ENCODE data around the gene CNDP1. TPM values are rescaled to one million over a fixed set of nuclear protein-coding genes. Genes with fewer than 3 reads are reported as not detected.
A peak's percentile ranks its signal among the peaks of the same experiment; 100 is the strongest.
"Not testable (repeated sequence)": the region's sequence is repeated elsewhere in the genome, so short reads cannot be mapped to it uniquely, and the experiment has no call there.

CNDP1 gene
- total RNA-seq, 2 experiments from 2014 or later, result not detected

DNA sequence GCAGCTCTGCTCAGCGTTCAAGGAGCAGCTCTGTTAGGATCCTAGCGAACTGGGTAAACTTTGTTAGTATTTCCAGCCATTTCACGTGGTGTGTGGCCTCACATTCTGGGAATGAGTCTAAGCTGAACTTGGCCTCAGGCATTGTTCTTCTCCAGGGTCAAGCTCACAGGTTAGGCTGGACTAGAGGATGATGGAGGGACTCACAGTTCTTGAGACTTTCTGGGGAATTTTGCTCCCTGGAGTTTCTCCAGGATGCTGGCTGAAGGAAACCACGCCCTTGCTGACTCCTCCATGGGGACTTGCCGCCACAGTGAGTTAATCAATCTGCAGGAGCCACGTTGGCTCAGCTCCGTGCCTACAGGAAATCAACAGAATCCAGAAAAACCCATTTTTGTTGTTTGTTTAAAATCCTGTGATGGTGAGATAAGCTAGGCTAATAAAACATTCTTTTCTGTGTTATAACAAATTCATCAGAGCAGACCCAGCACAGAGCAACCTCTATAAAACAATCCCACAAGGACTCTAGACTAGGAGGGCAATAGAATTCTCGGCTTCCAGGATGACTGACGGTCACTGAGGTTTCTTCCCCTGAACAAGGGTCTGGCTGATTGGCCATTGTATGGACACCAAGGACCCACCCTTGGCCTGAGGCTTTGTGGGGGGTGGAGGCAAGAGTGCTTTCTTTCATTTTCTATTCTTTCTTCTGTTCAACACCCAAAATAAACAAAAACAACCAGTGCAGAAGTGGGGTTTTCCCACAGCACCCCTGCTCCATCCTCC is 12.6 kb downstream of the CNDP1 start:
- no peak for DNase-seq
- Mint-ChIP-seq H3K4me3 (no peak overlapping the region), H3K27me3 (no peaks in the 10 kb centered on the region), H3K9me3 (peaks cover 3% of the 10 kb centered on the region), H3K4me1 (no peaks in the 10 kb centered on the region), H3K36me3 (ENCODE audit: low read depth) (no peaks in the 10 kb centered on the region), H3K27ac (no peak overlapping the region)
- POLR2A ChIA-PET, result no interaction called here
- CTCF ChIA-PET, result interaction anchor here (0.7 kb wide), 1 partner anchor 28 kb away, joined by 3 read pairs; no protein-coding TSS in a partner anchor

DNA sequence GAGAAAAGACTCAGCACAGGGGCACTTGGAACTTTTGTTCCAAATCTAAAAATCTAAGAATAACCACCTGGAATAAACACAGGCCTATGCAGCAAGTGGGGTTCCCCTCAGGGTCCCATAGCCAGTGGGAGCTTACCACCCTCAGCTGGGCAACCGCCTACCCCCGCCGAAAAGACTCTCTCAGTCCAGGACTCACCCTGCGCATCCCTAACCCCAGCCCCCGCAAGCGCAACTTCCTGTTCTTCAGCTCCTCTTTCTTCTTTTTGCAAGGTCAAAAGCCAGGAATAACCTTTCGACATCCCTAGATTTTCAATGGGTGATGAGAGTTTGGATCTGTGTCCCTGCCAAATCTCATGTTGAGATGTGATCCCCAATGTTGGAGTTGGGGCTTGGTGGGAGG is 13.6 kb downstream of the CNDP1 start:
- CTCF ChIA-PET, result interaction anchor here (1.4 kb wide), 1 partner anchor 350 kb away, joined by 3 read pairs; no protein-coding TSS in a partner anchor

DNA sequence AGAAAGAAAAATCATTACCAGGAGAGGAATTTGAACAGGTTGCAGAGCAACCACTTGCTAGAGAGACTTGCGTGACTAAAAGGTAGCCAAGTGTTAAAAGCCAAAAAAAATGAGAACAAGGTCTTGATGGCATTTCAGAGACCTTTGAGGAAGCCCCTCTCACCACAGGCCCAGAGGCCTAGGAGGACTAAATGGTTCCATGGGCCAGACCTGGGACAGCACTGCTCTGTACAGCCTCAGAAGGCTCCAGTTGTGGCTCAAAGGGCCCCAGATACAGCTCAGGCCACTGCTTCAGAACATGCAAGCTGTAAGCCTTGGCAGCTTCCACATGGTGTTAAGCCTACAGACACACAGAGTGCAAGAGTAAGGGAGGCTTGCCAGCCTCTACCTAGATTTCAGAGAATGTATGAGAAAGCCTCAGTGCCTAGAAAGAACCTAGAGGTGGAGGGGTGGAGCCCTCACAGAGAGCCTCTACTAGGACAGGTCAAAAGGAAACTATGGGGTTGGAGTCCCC is 15.3 kb downstream of the CNDP1 start:
- H3K36me3 Mint-ChIP-seq (ENCODE audit: low read depth), result no peaks in the 10 kb centered on the region
- ChIA-PET POLR2A (no interaction called here), CTCF (interaction anchor here (0.7 to 1.2 kb wide), 3 partner anchors 22 to 250 kb away, joined by 3 read pairs; no protein-coding TSS in a partner anchor)
- H3K4me3 Mint-ChIP-seq, result no peak overlapping the region
- no peak for DNase-seq
- H3K4me1 Mint-ChIP-seq, result no peaks in the 10 kb centered on the region
- H3K27me3 Mint-ChIP-seq, result peaks cover 9% of the 10 kb centered on the region
- no peak overlapping the region for H3K27ac Mint-ChIP-seq
- H3K9me3 Mint-ChIP-seq, result peaks cover 3% of the 10 kb centered on the region

More for the DNA sequence above, 13.6 kb downstream of the CNDP1 start:
- no peak overlapping the region for H3K27ac Mint-ChIP-seq
- H3K4me3 Mint-ChIP-seq, result no peak overlapping the region
- H3K27me3 Mint-ChIP-seq, result no peaks in the 10 kb centered on the region
- no peaks in the 10 kb centered on the region for H3K36me3 Mint-ChIP-seq (ENCODE audit: low read depth)
- DNase-seq, result no peak
- POLR2A ChIA-PET, result no interaction called here
- peaks cover 3% of the 10 kb centered on the region for H3K9me3 Mint-ChIP-seq
- no peaks in the 10 kb centered on the region for H3K4me1 Mint-ChIP-seq

DNA sequence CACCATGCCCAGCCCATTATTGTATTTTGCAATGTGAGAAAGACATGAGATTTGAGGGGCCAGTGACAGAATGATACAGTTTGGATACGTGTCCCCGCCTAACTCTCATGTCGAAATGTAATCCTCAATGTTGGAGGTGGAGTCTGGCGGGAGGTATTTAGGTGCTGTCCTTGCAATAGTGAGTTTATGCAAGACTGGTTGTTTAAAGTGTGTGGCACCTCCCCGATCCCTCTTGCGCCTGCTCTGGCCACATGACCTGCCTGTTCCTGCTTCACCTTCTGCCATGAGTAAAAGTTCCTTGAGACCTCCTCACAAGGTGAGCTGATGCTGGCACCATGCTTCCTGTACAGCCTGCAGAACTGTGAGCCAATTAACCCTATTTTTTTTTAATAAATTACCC is 16.6 kb downstream of the CNDP1 start:
- POLR2A ChIA-PET, result no interaction called here
- Mint-ChIP-seq H3K4me3 (no peak overlapping the region), H3K9me3 (peaks cover 3% of the 10 kb centered on the region), H3K36me3 (ENCODE audit: low read depth) (no peaks in the 10 kb centered on the region), H3K27ac (no peak overlapping the region), H3K27me3 (peaks cover 9% of the 10 kb centered on the region), H3K4me1 (no peaks in the 10 kb centered on the region)
- no peak for DNase-seq
- CTCF ChIA-PET, result interaction anchor here (0.6 to 1.7 kb wide), 6 partner anchors 13 to 1804 kb away, joined by 3 to 7 read pairs (median 3); no protein-coding TSS in a partner anchor

DNA sequence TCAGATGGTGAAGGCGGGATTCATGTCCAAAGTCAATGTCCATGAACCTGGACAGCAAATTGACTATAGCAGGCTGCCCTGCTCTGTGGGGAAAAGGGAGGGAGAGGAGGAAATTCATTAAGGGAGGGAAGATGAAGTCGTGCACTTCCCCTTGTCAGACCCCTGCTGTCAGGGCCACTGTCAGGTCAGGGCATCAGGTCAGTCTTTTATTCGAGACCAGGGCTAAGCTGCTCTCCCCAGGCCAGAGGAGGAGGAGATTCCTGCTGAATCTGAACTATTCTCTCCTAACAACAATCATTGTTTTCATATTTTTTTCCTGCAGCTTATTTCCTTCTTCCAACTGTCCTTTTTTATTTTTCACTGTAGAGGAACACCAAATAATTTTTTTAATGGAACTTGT is 17.2 kb downstream of the CNDP1 start:
- POLR2A ChIA-PET, result no interaction called here
- H3K9me3 Mint-ChIP-seq, result peaks cover 3% of the 10 kb centered on the region
- H3K4me3 Mint-ChIP-seq, result no peak overlapping the region

DNA sequence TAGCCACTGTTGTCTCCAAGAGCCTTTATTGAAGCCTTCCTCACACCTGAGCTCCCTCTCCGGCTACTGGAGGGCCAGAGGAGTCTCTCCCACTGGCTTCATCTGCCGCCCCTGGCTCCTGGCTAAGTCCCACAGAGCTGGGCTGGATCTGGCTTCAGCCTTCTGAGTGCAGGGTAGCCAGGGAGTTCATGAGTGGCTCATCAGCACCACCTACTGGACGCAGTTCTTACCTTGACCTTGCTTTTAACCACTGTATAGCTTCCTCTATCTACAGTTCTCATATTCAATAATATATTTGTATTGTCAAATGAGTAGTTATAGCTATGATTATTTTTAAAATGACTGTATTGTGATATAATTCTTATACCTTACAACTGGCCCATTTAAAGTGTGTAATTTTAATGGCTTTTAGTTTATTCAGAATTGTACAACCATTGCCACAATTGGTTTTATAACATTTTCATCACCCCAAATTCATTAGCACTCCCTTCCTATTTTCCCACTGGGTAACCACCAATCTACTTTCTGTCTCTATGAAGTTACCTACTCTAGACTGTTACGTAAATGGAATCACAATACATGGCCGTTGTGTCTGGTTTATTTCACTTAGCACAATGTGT is 17.7 kb downstream of the CNDP1 start:
- peaks cover 3% of the 10 kb centered on the region for H3K9me3 Mint-ChIP-seq

More for the DNA sequence above, 17.2 kb downstream of the CNDP1 start:
- Mint-ChIP-seq H3K36me3 (ENCODE audit: low read depth) (no peaks in the 10 kb centered on the region), H3K27ac (no peak overlapping the region), H3K4me1 (no peaks in the 10 kb centered on the region), H3K27me3 (peaks cover 9% of the 10 kb centered on the region)
- CTCF ChIA-PET, result interaction anchor here (0.8 to 1.7 kb wide), 8 partner anchors 10 to 357 kb away, joined by 3 to 7 read pairs (median 3); no protein-coding TSS in a partner anchor
- no peak for DNase-seq

DNA sequence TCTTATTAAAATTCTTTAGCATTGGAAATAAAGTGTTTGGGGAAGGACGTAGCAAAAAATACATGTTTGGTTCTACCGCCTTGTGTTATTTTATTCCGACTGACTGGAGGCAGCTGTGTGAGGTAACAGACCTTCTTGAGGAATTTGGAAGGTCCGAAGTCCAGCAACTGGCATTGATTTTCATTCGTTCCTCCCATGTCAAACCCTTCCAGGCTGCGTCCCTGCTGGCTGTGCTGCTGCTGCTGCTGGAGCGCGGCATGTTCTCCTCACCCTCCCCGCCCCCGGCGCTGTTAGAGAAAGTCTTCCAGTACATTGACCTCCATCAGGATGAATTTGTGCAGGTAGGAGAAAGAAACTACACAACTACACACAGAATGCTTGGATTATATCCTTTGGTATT is 21.8 kb downstream of the CNDP1 start:
- Mint-ChIP-seq H3K4me1 (no peaks in the 10 kb centered on the region), H3K36me3 (ENCODE audit: low read depth) (no peaks in the 10 kb centered on the region), H3K27ac (no peak overlapping the region), H3K4me3 (no peak overlapping the region), H3K27me3 (peaks cover 10% of the 10 kb centered on the region), H3K9me3 (no peaks in the 10 kb centered on the region)
- ChIA-PET CTCF (no interaction called here), POLR2A (no interaction called here)
- no peak for DNase-seq

More for the DNA sequence above, 17.7 kb downstream of the CNDP1 start:
- H3K27ac Mint-ChIP-seq, result no peak overlapping the region
- POLR2A ChIA-PET, result no interaction called here
- H3K27me3 Mint-ChIP-seq, result peaks cover 9% of the 10 kb centered on the region
- H3K4me1 Mint-ChIP-seq, result no peaks in the 10 kb centered on the region
- peak; percentile 84 for DNase-seq
- CTCF ChIA-PET, result interaction anchor here (0.7 to 1.7 kb wide), 9 partner anchors 9 to 357 kb away, joined by 3 to 7 read pairs (median 3); no protein-coding TSS in a partner anchor
- H3K36me3 Mint-ChIP-seq (ENCODE audit: low read depth), result no peaks in the 10 kb centered on the region
- no peak overlapping the region for H3K4me3 Mint-ChIP-seq

DNA sequence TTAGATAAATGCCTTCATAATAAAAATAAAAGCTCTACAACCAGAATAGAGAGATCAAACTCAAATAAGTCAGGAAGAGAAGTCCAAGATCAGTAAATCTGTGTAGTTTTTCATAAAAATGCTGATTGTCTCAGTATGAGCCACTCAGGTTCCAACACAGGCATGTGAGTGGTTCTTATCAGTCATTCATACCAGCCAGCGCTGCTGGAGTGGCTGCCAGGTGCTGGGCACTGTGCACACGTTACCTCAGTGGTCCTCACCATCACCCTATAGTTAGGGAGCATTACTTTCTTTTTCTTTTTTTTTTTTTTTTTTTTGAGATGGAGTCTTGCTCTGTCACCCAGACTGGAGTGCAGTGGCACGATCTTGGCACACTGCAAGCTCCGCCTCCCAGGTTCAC is 23.8 kb downstream of the CNDP1 start:
- H3K9me3 Mint-ChIP-seq, result no peaks in the 10 kb centered on the region
- H3K36me3 Mint-ChIP-seq (ENCODE audit: low read depth), result no peaks in the 10 kb centered on the region
- H3K4me3 Mint-ChIP-seq, result no peak overlapping the region
- POLR2A ChIA-PET, result no interaction called here
- peaks cover 10% of the 10 kb centered on the region for H3K27me3 Mint-ChIP-seq
- DNase-seq, result no peak
- CTCF ChIA-PET, result interaction anchor here (1.6 kb wide), 1 partner anchor 65 kb away, joined by 3 read pairs; no protein-coding TSS in a partner anchor
- no peaks in the 10 kb centered on the region for H3K4me1 Mint-ChIP-seq
- no peak overlapping the region for H3K27ac Mint-ChIP-seq

DNA sequence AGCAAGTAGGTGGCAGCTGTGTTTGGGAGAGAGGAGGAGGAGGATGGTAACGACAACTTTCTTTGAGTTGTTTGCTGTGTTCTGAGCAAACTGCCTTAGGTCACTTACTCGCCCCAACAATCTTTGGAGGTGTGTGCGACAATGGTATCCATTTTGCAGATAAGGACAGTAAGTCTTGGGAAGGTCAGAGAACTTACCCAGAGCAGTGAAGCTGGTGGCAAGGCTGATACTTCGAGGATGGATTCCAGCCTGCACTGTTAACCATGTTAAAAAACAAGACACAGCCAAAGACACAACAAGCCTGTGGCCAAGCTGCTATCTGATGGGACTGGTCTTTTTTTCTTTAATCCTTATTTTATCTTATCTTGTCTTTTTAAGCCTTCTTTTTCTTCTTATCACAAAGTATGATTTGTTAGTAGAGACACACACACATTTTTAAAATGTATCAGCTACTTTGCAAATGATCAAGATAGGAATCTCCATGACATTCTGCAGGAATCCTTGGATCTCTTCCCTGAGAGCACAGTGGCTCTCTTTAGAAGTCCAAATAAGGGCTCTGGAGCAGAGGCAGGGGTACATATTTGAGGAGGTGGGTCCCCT is 27.9 kb downstream of the CNDP1 start:
- Mint-ChIP-seq H3K27ac (no peak overlapping the region), H3K4me1 (no peaks in the 10 kb centered on the region), H3K36me3 (ENCODE audit: low read depth) (no peaks in the 10 kb centered on the region), H3K4me3 (no peak overlapping the region), H3K27me3 (peaks cover 6% of the 10 kb centered on the region), H3K9me3 (peaks cover 9% of the 10 kb centered on the region)
- DNase-seq, result no peak
- ChIA-PET POLR2A (no interaction called here), CTCF (interaction anchor here (2.2 kb wide), 1 partner anchor 10 kb away, joined by 7 read pairs; no protein-coding TSS in a partner anchor)

DNA sequence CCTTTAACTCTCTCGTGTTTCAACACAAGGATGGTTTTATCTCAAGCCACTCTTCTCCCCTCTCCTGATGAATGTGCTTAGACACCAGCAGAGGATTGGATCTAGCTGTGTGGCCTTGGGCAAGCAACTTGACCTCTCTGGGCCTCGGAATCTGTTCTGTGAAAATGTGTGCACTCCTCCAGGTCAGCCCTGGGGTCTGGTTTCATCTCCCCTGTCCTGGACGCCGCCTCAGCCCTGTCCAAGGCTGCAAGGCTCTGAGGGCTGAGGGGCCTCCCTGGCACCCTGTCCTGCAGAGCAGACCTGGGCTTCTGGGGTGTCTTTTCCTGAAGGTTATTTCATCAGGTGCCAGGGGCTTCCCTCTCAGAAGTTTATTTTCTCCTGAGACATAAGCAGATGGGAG is 28.5 kb downstream of the CNDP1 start:
- no peaks in the 10 kb centered on the region for H3K4me1 Mint-ChIP-seq
- H3K27ac Mint-ChIP-seq, result no peak overlapping the region
- DNase-seq, result no peak
- no peaks in the 10 kb centered on the region for H3K36me3 Mint-ChIP-seq (ENCODE audit: low read depth)
- CTCF ChIA-PET, result no interaction called here
- H3K27me3 Mint-ChIP-seq, result peaks cover 4% of the 10 kb centered on the region
- H3K4me3 Mint-ChIP-seq, result no peak overlapping the region
- POLR2A ChIA-PET, result no interaction called here
- peaks cover 12% of the 10 kb centered on the region for H3K9me3 Mint-ChIP-seq

DNA sequence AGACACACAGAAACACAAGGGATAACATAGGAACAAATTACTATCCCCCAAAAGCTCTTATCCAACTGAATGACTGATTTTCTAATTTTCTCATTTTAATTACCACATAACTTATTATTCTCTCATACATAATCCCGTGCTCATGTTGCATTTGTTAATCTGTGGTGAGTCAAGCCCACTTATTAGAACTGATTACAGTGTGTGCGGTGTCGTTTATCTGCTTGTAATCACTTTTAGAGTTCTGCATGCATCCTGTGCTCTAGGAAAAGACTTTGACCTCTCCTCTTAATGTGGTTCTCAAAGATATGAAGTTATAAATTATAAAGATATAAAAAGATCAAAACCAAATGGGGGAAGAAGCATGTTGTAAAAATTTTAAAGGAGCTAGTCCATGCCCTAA is 29.7 kb downstream of the CNDP1 start:
- no peaks in the 10 kb centered on the region for H3K36me3 Mint-ChIP-seq (ENCODE audit: low read depth)
- peaks cover 12% of the 10 kb centered on the region for H3K9me3 Mint-ChIP-seq
- DNase-seq, result no peak
- H3K4me1 Mint-ChIP-seq, result no peaks in the 10 kb centered on the region
- H3K27me3 Mint-ChIP-seq, result peaks cover 10% of the 10 kb centered on the region
- H3K4me3 Mint-ChIP-seq, result no peak overlapping the region
- H3K27ac Mint-ChIP-seq, result no peak overlapping the region
- POLR2A ChIA-PET, result no interaction called here
- CTCF ChIA-PET, result no interaction called here

DNA sequence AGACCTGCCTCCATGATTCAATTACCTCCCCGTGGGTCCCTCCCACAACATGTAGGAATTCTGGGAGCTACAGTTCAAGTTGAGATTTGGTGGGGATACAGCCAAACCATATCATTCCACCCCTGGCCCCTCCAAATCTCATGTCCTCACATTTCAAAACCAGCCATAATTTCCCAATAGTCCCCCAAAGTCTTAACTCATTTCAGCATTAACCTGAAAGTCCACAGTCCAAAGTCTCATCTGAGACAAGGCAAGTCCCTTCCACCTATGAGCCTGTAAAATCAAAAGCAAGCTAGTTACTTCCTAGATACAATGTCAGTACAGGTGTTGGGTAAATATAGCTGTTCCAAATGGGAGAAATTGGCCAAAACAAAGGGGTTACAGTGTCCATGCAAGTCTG is 30.9 kb downstream of the CNDP1 start:
- H3K36me3 Mint-ChIP-seq (ENCODE audit: low read depth); H3K4me3 Mint-ChIP-seq; H3K27ac Mint-ChIP-seq; H3K4me1 Mint-ChIP-seq; POLR2A ChIA-PET; CTCF ChIA-PET; DNase-seq: not testable (repeated sequence)
- Mint-ChIP-seq H3K27me3 (peaks cover 13% of the 10 kb centered on the region), H3K9me3 (peaks cover 12% of the 10 kb centered on the region)

DNA sequence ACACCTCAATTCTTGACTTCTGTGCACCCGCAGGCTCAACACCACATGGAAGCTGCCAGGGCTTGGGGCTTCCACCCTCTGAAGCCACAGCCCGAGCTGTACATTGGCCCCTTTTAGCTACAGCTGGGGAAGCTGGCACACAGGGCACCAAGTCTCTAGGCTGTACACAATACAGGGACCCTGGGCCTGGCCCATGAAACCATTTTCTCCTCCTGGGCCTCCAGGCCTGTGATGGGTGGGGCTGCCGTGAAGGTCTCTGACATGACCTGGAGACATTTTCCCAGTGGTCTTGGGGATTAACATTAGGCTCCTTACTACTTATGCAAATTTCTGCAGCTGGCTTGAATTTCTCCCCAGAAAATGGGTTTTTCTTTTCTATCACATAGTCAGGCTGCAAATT is 31.7 kb downstream of the CNDP1 start:
- H3K36me3 Mint-ChIP-seq (ENCODE audit: low read depth); H3K4me3 Mint-ChIP-seq; DNase-seq; H3K27ac Mint-ChIP-seq; H3K4me1 Mint-ChIP-seq; POLR2A ChIA-PET; CTCF ChIA-PET: not testable (repeated sequence)
- Mint-ChIP-seq H3K27me3 (peaks cover 13% of the 10 kb centered on the region), H3K9me3 (peaks cover 12% of the 10 kb centered on the region)

All from activated CD4-positive, alpha-beta T cell treated with anti-CD3 and anti-CD28 coated beads, Interleukin-2, amount 10 ng/mL, durations not matched to agents 7 days and 5 days (primary cell).